GM18858 (cell line): Measurements from ENCODE around the gene NKTR.
"Not testable (repeated sequence)": the region's sequence is repeated elsewhere in the genome, so short reads cannot be mapped to it uniquely, and the experiment has no call there.

ENCODE experiments used
- ATAC-seq: cut with Tn5 transposase; IDR thresholded peaks from one replicate; pipeline ENCODE4 v1.9.1; 2021; ENCODE audit not compliant: unreplicated experiment

The NKTR gene

DNA sequence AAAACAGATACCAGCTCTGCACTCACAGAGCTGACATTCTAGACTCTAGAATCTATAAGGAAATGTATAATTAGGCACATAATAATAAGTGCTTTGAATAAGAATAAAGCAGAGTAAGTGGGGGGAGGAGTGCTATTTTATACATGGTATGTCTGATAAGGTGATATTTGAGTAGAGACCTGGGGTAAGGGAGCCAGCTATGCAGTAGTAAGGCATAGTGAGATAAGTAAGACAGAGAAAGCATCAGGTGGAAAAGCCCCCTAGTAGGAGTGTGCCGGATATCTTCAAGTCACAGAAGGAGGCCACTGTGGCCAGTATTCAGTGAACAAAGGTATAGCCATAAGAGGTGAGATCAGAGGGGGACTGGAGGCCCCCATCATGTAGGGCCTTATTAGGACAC is 6.9 kb upstream of the NKTR start:
- no peak for ATAC-seq

DNA sequence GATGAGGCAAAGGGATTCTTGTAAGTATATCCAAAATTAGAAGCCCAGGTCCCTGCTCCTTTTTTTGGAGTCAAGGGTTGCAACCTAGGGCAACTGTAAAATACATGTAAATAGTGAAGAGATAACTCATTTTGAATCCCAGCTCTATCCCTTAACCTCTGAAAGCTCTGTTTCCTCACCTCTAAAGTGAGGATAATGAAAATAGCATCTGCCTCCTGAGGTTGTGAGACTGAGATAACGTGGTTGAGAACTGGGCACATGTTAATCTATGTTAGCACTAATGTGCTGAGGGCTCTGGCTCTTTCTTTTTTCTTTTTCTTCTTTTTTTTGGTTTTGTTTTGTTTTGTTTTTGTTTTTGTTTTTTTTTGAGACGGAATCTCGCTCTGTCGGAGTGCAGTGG is 4.8 kb upstream of the NKTR start:
- no peak for ATAC-seq

DNA sequence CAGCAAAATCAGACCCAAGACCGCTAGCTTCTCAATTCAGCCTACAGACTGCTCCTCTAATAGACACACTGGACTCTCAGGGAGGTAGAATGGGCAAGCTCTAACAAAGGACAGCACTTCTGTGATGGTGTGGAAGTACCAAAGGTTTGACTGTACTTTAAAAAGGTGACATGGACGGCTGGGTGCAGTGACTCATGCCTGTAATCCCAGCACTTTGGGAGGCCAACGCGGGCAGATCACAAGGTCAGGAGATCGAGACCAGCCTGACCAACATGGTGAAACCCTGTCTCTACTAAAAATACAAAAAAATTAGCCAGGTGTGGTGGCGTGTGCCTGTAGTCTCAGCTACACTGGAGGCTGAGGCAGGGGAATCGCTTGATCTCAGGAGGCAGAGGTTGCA is 3.4 kb upstream of the NKTR start:
- ATAC-seq: not testable (repeated sequence)

DNA sequence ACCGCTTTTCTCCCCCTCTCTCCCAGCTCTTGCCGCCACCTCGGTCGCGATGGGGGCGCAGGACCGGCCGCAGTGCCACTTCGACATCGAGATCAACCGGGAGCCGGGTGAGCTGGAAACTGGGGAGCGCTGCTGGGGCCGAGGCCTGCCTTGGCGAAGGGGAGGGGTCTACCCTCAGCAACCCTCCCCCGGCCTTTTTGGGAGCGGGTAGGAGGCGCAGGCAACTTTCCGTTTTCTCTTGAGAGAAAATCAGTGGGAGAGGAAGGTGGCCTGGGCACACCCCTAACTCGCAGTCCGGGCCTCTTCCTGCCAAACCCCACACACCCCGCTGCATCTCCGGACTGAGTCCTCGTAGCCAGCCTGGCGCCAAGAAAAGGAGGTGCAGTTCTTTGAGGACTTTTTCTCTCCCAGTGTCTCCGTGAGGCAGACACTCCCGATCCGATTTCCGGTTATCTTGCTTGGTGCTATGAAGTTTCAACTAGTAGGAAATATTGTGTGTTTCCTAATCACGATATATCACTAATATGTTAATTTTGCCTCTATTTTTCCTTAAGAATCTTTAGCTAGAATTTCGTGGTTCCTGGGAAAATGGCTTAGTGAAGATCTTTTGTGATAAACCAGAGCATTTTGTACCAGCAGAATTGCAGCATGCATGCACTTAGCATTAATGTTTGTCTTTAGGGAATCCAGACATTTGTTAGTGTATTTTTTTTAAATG is 631 bp downstream of the NKTR start:
- ATAC-seq: peak; percentile 11

DNA sequence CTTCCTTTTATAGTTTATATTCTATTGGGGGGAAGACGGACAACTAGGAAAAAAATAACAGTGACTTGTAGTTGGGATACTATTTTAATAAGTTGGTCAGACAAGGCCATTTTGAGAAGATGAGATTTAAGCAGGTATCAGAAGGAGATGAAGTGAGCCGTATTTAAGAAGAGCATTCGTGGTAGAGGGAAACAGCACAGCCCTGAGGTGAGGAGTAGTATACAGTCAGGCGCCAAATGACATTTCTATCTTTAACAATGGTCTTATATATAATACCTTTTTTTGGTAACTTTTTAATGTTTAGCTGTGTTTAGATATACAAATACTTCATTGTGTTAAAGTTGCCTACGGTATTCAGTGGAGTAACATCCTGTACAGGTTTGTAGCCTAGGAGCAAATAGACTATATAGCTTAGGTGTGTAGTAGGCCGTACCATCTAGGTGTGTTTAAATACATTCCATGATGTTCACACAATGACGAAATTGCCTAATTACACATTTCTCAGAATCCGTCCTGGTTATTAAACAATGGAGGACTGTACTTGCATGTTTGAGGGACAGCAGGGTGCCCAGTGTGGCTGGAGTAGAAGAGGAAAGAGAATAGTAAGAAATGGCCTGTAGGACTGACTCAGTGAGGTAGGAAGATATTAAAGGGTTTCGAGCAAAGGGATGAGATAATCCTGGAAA is 1.6 kb downstream of the NKTR start:
- ATAC-seq: no peak

DNA sequence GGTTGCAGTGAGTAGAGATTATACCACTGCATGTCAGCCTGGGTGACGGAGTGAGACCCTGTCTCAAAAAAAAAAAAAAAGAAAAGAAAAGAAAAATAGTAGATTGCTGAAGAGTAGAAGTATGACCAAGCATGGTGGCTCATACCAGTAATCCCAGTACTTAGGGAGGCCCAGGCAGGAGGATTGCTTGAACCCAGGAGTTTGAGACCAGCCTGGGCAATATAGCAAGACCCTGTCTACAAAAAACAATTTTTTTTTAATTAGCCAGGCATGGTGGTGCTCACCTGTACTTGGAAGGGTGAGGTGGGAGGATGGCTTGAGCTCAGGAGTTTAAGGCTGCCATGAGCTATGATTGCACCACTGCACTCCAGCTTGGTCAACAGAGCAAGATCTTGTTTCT is 2.5 kb downstream of the NKTR start:
- ATAC-seq: no peak

DNA sequence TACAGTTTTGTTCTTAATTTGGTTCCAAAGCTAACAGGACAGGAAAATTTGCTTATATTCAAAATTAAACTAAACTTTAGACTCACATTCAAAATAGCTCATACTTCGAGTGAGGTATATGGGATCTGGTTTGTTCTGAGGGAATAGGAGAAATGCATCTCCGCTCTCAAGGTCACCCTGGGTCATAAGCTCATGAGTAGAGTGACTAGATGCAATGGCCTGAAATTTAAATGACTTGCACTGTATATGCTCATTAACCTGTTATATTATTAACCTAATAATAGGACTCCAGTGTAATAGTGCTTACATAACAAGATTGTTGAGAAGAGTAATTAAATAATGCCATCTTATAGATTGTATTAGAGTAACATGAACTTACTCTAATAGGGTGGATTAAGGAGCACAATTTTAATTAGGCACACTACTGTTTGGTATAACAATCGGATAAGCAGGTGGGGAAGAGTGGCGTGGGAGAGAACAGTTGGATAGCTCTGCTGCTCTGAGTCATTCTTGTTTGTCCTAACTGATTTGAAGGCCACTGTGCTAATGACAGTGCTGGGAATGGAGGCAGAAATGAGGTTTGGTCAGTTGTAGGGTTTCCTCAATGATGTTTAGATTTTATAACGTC is 5.2 kb downstream of the NKTR start:
- ATAC-seq: no peak

DNA sequence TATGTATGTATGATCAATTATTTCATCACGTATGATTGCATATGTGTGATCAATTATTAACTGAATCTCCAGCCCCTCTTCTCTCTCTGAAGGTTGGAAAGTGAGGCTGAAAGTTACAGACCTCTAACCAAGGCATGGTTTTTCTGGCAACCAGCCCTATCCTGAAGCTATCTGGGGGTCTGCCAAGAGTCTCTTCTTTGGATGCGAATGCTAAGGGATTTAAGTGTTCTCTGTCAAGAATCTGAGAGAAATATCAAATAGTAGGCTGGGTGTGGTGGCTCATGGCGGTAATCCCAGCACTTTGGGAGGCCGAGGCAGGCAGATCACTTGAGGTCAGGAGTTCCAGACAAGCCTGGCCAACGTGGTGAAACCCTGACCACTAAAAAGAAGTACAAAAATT is 8.1 kb downstream of the NKTR start:
- no peak for ATAC-seq

DNA sequence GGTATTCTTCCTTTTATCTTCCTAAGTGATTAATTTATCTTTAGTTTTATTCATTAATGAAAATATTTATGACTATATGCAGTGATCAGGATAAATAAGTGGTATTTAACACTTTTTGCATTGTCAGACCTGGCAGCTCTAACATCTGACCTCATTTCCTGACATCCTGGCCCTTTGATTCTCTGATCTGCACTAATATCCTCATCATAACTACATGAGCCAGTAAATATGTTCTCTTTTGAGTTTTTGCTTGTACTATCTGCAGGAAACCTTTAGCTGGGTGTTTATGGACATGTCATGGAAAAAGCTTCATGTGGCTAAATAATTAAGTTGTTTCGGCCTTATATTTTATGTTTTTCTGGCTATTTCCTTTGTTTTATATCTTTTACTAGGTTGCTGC is 10.5 kb downstream of the NKTR start:
- no peak for ATAC-seq

DNA sequence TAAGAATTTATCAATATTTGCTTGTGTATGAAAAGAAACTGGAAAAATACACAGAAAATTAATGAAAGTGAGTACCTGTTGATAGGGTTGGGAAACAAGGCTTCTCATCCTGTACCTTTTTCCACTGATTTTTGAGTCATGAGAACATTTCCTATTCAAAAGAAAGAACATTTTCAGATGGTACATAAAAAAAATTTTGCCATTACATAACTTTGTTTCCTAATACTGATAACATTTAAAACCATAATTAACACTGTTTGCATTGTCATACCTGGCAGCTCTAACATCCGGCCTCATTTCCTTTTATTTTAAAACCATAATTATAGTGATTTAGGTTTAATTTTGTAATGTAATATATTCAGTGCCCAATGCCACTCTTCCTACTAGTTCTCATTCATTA is 11.7 kb downstream of the NKTR start:
- ATAC-seq: no peak

DNA sequence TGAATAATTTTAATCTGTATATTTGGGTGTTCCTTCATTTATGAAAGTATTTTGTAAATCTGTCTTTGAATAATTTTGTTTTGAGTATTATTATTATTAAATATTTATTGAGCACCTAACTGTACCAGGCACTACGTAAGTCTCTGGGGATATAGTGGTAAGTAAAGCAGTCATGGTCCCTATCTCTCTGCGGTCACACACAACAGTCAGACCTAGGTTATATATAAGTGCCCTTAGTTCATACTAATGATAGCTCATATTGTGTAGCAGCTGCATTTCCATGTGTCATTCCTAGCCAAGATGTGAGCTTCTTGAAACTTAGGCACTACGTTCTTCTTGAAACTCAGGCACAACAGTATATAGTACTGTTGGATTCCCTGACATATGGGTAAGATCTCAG is 12.4 kb downstream of the NKTR start:
- ATAC-seq: peak; percentile 78

DNA sequence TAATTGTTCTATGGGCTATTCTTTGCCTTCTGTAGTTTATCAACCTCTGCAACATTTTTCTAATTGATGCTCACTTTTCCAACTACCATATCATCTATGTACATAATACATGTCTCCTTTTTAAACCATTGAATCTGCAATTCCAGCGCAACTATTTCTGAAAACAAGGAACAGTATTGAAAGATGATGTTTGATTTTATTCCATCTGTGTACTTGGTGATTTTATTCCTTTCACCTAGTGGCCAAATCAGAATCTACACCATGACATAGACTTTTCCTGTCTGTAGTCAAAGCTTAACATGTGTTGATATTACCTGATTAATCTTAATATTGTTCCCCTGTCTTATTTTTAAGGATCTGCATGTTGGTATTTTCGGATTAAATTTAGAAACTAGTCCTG is 13.0 kb downstream of the NKTR start:
- no peak for ATAC-seq

DNA sequence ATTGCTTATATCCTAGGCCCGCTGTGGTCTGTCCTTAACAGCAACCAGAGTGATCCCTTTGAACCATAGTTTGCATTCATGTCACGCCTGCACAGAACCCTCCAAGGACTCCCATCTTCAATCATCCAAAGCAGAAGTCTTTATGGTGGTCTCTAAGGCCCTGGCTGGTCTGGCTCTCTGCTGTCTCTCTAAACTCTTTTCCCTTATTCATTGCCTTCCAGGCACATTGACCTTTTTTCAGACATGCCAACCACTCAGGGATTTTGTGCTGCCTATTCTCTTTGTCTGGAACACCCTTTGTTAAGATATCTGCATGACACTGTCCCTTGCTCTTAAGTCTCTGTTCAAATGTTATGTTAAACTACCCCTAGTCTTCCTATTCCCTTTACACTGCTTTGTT is 31.1 kb downstream of the NKTR start:
- no peak for ATAC-seq

DNA sequence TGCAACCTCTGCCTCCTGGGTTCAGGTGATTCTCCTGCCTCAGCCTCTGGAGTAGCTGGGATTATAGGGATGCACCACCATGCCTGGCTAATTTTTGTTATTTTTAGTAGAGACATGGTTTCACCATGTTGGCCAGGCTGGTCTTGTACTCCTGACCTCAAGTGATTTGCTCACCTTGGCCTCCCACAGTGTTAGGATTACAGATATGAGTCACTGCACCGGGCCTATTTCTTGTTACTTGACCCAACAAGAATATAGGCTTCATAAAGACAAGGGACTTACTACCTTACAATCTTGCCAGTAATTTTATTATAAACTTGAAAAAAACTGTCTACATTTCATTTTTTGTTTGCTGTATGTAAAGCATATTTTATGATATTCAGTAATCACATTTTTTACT is 31.7 kb downstream of the NKTR start:
- no peak for ATAC-seq

DNA sequence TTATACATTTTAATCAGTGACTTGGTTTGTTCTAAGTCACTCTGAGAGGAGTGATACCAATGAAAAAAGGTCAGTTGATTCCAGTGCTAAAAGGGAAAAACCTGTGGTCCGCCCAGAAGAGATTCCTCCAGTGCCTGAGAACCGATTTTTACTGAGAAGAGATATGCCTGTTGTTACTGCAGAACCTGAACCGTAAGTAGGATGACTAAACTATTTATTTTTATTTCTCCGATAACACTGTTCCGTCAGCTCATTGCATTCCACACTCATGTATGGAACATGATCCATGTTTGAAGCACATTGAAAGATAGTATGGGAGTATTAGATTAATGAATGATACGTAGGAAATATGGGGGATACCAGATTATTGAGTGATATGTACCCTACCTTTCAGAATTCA is 33.1 kb downstream of the NKTR start:
- ATAC-seq: no peak

DNA sequence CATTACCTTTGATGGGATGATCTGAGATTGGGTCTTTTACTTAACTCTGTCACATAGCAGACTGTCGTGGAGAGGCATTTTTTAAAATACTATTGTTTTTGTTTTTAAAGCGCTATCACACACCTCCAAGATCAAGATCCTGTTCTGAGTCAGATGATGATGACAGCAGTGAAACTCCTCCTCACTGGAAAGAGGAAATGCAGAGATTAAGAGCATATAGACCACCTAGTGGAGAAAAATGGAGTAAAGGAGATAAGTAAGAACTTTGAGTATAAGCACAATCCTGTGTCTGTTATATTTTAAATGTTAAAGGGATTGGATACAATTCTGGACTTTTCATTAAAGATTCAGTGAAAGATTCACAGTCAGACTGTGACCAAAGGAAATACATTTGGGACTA is 34.6 kb downstream of the NKTR start:
- ATAC-seq: no peak

DNA sequence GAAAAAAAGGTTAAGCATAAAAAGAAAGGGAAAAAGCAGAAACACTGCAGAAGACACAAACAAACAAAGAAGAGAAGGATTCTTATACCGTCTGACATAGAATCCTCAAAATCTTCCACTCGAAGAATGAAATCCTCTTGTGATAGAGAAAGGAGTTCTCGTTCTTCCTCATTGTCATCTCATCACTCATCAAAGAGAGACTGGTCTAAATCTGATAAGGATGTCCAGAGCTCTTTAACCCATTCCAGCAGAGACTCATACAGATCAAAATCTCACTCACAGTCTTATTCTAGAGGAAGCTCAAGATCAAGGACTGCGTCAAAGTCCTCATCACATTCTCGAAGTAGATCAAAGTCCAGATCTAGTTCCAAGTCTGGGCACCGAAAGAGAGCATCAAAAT is 36.5 kb downstream of the NKTR start:
- no peak for ATAC-seq

DNA sequence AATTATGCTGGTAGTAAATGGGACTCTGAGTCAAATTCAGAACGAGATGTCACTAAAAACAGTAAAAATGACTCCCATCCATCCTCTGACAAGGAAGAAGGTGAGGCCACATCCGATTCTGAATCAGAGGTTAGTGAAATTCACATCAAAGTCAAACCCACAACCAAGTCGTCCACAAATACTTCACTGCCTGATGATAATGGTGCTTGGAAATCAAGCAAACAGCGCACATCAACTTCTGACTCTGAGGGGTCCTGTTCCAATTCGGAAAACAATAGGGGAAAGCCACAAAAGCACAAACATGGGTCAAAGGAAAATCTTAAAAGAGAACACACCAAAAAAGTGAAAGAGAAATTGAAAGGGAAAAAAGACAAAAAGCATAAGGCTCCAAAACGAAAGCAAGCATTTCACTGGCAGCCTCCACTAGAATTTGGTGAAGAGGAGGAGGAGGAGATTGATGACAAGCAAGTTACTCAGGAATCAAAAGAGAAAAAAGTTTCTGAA is 37.9 kb downstream of the NKTR start:
- ATAC-seq: no peak

DNA sequence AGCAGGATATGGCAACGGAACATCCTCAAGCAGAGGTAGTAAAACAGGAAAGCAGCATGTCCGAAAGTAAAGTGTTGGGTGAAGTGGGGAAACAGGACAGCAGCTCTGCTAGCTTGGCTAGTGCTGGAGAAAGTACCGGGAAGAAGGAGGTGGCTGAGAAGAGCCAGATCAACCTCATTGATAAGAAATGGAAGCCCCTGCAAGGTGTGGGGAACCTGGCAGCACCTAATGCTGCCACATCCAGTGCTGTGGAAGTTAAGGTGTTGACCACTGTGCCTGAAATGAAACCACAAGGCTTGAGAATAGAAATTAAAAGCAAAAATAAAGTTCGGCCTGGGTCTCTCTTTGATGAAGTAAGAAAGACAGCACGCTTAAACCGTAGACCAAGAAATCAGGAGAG is 38.7 kb downstream of the NKTR start:
- no peak for ATAC-seq

DNA sequence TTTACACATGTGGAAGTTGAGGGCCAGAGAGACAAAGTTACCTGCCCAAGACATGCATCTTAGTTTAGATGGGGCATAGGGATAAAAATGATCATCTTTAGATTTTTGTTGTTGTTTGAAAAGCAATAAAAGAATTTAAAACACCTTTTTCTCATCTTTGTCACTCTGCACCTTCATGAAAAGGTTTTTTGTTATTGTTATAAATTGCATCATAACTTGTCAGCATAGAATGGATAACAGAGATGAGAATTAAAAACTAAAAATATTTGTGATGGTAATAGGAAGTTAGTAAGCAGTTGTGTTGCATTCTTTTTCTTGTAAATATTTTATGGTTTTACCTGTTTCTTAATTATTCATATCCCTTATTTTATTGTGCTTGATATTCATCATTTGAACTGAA is 39.6 kb downstream of the NKTR start:
- no peak for ATAC-seq

DNA sequence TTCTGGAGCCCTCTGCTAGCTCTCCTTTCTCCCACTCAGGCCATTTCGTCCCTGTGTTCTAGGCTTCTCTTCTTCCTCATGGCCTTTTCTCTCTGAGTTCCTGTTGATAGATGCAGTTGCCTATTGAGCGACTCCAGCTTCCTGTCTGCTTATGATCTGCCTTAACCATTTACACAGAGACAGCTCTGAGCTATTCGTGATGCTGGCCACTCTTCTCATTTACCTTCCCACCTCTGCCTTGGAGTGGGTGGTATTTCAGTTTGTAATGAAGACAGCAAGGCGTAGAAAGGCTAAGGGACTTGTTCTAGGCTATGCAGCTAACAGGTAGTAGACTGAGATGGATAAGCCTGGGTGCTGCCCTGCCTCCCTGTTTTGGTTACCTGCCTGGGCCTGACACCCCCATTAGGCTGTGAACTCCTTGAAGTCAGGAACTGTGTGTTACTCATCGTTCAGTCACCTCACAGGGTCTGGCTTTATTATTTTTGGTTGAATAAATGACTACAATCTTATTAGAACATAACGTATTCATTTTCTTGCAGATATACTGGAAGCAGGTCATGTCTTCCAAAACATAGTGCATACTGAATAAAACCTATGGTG is 40.4 kb downstream of the NKTR start:
- ATAC-seq: no peak
